Activated CD4-positive, alpha-beta T cell treated with anti-CD3 and anti-CD28 coated beads for 48 hours (primary cell): ENCODE results near the gene LEMD1.

Source experiments
- DNase-seq: peaks from one replicate; pipeline ENCODE4 v3.0.0-alpha.2; 2020

LEMD1 gene, protein sequence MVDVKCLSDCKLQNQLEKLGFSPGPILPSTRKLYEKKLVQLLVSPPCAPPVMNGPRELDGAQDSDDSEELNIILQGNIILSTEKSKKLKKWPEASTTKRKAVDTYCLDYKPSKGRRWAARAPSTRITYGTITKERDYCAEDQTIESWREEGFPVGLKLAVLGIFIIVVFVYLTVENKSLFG

DNA sequence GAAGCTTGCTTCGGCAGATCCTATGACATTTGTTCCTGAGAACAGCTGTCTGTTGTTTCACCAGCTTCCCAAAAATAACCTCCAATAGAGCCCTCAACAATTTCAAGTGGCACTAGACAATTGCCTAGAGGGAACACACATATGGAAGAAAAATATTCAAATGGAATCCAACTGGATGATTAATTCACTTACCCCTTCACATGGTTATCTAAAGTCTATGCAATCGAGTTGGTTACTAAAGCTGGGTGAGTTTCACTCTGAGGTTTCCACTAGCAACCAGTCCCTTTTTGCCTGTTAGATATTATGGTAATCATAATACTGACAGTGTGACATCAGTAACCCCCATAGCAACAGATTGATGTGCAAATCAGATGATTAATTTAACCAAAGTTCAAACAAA lies at the start of gene LEMD1:
LEMD1 (minus strand) TSS at position 259 of the 400 bp plus-strand sequence. CDS start 1,520 bp downstream, outside the sequence.
- DNase-seq = no peak

DNA sequence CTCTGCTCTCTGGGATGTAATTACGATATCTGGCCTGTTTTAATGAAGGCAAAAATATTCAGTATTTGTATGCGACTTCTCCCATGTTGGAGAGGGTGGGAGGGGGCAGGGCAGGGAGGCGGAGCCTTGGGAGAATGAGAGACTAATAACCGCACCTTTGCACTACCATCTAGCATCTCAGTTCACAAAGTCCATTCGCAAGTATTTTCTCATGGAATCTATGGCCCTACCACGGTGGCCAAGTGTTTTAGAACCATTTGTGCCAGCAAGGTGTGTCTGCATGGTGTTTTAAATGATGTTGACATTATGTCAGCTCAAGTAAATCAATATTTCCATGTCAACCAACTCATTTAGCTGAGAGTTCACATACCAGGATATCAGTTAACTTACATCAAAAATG lies 48.3 kb upstream of the LEMD1 start:
- no peak for DNase-seq

DNA sequence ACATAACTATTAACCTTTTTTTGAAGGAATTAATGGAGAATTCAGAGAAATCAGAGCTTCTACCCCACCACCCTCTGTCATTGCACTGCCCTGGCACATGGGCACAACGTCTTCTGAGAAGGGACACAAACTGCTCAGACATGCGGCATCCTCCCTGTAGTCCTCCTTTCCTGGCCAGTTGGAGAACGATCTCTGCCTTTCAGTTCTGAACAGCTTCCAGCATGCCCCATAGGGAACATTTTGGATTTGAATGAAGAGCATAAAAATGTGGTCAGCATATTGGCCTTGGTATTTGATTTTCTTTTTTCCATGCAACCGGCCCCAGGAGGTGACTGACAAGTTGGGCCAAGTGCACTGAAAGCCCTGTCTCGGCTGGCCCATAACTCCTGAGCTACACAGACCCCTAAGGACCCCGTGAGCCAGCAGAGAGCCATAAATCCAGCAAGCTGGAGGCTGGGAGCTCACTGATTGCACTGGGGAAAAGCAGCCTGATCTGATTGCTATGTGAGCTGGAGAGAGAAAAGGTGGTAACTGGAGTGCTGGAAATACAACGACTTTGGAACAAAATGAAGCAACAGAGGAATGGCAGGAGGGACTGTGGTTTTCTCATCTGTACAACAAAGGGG lies 44.9 kb upstream of the LEMD1 start:
- no peak for DNase-seq

DNA sequence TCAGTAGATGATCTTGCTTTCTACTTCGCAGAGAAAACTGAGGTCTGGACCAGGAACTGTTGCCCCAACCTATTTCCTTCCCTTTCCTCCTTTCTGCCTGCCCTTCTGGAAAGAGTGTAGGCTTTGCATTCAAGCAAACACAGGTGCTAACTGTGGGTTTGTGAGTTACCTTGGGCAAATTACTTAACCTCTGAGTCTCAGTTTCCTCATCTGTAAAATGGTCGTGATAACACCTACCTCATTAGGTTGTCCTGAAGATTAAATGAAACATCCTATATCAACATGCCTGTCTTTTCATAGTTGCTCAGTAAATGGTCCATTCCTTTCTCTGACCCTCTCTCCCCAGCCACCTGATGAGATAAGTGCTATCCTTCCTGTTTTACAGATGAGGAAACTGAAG lies 43.5 kb upstream of the LEMD1 start:
- no peak for DNase-seq

DNA sequence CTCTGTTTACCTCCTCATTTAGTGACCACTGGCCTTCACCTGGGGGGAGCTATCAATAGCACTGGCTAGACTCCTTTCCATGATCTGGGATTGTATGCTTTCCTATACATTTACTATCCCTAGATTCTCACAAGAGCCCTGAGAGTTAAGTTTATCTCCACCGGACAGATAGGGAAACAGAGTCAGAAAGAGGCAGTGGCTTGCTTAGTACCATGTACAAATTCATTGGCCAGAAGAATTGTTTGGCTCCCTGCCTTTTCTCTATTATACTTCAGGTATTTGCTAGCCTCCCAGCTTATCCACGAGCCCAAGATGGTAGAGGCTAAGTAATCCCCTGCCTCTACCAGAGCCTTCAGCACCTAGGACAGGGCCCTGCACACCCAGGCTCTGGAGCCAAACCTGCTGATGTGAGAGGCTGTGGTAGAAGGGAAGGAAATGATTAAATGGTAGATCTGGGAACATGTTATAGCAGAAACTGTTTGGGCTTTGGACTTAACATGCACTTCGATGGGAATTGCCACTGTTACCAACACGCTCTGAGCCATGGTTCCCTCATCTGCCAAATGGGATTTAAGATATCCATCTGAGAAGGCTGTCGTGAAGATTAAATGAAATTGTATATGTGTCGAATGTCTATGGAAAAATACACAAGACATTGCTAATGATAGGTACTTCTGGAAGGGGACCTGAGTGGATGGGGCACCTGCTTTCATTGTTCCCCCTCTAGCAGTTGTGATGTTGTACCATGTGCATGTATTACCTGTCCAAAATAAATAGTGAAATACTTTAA lies 37.1 kb upstream of the LEMD1 start:
- peak; percentile 57 for DNase-seq

DNA sequence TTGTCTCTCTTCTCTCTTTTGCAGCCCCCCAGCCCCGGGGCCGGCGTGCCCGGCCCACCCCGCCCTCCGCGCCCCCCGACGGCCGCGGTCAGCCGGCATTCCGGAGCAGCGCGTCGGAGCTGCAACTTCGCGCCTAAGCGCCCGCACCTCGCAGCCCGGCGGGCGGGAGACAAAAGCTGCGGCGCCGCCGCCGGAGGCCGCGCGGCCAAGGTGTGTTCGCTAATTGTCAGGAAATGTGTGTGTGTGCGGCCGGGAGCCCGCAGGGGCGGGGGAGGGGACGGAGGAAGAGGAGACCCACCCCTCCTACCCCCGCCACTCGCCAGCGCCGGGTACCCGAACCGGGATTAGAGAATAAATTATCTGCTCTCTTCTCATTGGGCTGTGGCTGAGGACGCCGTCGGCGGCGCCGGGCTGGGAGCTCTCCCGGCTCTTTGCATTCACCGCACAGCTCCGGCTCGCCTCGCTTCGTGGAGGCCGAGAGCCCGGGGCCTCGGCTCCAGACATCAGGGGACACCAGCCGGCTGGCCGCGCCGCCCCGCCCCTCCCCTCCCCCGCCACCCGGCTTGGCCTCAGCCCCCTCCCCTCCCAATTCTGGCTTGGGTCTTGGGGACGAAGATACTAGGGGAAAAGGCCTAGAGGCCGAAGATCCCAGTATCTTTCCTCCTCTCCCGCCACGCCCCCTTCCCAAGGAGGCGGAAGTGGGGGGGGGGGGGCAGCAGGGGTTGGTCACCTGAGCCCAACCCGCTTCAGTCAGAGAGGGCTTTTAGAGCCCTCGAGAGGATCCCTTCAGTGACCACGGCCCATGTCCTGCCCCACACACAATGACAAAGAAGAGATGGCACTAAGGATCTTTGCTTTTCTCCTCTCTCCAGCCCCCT lies 35.3 kb upstream of the LEMD1 start:
- peak; percentile 16 for DNase-seq

DNA sequence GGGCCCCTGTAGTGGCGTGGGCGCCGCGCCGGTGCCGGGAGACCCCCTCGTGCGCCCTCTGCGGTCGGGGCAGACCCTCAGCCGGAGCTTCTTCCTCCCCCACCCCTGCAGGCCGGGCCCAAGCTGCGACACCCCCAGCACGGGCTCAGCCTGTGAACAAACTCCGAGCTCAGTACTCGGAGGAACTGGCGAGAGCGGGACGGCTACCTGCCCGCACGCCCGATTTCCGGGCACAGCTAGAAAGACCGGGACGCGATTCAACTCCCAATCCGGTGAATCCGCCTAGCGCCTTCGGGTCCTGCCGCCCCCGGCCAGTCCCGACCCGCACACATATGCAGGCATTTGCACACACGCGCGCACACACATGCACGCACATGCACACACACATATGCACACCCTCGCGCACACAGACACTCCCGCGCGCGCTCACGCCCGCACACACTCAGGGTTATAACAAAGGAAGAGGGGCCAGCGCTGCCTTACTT lies 34.6 kb upstream of the LEMD1 start:
- DNase-seq = peak; percentile 19

DNA sequence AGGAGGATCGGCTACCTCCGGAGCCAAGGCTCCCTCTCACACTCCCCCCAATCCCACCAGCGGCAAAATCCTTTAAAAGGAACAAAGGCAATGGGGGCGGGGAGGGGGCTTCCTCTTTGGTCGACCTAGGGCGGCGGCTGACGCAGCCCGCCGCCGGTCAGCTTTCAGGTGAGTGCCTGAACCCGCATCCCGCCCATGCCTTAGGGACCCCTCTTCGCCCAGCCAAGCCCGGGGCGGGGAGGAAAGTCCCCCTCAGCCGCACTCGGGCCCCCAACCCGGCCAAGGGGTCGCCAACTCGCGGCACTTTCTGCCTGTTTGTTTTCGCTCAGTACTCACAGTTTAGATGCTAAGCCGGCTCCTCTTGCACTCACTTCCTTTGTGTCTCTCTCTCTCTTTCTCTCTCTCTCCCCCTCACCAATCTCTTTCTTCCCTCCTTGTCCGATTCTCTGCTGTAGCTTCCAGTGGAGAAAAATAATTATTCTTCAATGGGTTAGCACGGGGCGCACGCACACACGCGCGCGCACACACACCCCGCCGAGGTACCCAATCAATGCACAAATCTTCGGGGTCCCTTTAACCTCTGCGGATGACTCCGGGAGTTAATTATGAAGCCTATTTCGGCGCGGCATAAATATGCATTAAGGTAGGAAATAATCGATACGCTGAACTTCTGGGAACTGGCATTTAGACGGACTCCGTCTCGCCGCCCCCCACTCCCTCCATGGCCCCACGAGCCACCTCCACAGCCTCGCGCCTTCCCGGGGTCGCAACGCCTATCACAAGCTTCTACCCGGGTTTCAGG lies 33.9 kb upstream of the LEMD1 start, which contains the start of gene BLACAT1:
BLACAT1 (minus strand) TSS at position 465 of the 802 bp plus-strand sequence.
- no peak for DNase-seq

DNA sequence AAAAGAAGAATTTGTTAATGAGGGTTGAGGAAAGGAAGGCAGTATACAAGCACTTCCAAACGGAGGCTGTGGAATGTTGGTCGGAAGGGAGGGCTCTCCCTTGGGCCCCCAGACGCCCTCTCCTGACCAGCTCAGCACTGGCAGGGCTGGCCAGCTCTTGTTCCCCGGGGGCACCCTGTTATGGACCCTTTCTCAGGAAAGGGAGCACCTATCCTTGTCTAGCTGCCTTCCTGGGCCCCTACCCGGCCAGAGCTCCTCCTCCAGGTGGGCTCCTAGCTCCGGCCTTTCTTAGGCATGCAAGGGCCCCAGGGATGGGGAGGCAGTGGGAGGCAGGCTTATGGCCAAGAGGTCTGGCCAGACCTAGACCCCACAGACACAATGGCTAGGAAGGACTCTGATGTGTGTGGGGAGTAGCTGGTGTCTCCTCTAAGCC lies 33.1 kb upstream of the LEMD1 start:
- DNase-seq = no peak

DNA sequence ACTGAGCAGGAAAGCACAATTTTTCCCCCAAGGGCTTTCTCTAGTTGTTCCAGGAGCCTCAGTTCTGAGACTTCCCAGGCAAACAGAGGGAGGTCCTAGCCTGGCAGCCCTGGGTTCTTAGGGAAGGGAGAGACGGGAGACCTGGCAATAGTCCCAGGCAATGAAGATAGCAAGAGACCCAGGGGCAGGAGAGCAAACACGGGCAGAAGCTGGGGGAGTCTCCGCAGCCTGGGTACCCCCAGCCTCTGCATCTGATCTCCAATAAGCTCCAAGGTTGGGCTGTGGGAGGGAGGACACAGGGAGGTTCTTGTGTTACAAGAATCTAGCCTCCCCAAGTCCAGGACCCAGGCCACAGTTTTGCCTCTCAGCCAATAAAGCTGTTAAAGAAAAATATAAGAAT lies 31.6 kb upstream of the LEMD1 start:
- DNase-seq = no peak

DNA sequence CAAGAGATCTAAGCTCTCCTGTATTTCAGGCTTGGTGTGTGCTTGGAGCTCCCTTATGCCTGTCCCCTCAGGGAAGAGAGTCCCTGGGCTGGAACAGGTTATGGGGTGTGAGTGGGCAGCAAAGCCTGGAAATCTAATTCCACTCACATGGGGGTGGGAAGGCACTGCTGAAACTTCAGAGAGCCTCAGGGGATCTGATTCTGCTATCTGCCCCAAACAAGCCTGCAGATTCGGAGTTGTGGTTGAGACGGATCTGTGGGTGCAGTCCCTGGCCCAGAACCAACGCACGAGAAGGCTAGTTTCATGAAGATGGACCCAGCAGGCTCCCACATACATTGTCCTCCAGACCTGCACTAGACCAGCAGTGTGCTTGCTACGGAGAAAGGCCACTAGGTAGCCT lies 31.1 kb upstream of the LEMD1 start:
- no peak for DNase-seq

DNA sequence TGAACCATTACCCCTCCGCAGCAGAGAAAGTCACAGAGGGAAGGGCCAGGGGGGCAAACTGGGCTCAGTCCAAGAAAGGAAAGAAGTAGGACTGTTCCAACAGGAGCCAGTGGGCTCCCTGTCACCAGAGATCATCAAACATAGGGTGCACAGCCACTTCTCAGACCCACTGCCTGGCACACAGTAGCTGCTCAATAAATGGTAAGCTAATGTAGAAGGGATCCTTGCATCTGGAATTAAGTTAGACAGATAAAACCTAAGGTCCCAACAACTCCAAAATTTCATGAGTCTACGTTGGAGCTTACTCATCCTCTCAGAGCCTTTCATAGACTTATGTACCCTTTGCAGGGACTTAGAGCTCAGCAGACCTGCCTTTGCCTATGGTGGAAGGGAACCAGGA lies 30.5 kb upstream of the LEMD1 start:
- no peak for DNase-seq

DNA sequence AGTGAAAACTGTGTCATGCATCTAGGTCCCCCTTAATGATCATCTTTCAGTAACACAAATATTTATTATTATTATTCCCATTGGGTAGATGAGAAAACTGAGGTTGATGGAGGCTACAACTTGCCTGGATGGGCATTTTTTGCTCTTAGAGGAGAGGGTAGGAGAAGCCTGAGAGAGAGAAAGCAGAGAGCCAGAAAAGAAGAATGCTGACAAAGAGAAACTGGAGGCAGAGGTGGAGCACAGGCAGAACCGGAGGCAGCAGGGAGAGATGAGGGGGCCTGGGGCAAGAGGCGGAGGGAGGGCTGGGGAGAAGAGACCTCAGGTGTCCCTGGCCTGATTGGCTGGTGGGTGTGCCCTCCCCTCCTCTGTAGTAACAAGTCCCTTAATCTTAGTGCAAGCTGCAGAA lies 29.9 kb upstream of the LEMD1 start:
- DNase-seq = no peak

DNA sequence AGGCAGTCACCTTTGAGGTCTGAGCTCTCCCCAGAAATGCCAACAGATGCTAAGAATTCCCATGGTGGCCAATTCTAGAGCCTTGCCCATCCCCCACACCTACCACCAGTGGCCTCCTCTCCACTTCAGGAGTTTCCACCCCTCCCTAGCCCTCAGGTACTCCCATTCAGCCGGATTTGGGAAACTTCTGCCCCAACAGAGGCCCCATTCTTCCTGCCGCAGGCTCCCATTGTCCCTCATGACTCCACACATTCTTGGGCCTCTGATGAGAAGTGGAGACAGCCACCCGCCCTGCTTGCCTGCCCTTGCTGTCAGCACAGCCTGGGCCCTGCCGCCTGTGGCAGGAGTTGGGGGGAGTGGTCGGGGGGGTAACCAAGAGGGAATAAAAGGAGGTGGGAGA lies 29.3 kb upstream of the LEMD1 start:
- no peak for DNase-seq

DNA sequence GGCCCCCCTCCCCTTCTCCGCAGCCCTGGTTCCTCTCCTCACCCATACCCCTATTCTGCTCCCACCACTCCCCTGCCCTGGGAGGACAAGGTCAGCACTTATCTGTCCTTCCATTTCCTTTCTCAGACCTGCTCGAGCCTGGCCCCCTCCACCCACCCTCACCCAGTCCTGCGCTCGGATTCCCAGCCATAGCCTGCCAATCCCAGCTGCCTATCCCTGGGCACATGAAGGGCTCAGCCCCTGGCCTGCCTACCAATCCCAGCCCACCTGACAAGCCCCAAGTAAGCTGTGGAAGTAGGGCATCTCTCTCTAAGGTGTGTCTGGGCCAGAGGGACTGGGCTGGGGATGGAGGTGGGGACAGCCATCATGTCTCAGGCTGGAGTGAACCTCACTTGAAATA lies 28.6 kb upstream of the LEMD1 start:
- DNase-seq = no peak

DNA sequence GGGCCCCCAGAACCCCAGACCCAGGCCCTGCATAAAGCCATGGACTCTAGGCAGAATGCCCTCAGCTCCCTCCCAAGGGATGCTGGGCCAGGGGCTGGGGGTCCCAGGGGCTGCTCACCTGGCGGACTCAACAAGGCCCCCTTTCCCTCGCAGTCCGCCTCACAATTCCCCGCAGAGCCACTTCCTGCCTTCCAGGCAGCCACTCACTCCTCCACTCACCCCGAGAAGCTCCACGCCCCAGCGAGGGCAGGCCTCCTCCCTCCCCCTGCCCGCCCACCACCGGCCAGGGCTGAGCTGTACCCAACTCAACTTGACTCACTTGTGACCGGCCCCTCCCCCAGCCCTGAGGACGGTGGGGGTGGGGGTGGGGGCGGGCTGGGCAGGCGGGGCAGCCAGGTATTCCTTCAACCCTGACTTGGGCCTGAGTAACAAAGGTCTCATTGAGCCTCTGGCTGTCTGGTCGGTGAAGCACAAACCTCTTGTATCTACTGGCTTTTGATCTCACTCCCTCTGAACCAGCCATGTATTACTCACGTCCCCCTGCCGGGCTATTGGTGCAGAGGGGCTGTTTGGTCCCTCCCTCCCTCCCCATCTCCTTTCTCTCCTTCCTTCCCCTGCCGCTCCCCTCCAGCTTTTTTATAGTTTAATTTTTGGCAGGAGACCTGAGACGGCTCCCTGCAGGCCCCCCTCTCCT lies 28.0 kb upstream of the LEMD1 start:
- peak; percentile 59 for DNase-seq

DNA sequence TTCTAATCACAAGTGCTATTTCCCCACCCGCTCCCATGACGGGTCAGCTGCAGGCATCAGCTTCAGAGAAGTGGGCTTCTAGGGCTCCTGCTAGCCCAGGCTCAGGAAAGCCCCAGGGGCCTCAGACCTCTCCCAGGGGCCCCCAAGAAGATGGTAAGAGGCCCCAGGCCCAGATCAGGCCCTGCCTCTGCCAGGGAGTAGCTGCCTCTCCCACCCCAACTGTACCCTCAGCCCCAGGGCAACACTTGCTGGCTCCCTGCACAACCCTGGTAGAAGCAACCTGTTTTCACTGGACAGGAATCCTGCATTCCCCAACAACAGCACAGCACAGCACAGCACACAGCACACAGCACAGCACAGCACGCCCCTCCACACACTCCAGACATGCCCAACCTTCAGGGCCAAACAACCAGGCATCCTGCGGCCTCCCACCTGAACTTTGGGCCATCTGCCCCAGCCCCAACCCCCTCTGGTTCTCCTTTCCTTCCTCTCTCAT lies 27.4 kb upstream of the LEMD1 start:
- DNase-seq = no peak

DNA sequence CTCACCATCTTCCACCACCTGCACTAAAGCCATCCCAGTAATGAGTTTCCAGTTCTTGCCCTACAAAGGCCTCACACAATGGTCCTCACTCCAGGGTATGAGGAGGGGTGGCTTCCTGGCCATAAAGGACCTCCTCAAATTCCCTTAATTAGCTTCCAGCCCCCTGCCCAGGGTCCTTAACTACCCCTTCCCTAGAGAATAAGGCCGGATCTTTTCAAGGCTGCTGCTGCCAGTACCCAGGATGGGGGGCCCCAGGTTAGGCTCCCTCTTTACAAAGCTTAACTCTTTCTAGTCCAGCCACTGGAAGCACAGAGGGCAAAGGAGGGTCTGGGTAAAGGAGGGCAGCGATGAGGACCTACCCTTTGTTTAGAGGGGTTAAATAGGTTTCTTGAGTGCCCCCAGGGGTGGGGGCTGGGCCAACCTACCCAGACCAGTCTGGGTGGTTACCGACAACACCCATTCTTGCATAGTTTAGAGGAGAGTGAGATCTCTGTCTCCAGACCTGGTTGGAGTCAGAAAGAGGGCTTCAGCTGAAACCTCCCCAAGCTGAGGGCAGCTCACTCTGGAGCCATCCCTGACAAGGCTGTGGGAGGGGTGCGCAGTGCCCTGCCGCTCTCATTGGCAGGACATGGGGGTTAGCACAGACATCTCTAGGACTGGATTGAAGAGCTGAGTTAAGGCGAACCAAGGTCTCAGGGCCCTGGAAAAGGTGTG lies 26.8 kb upstream of the LEMD1 start:
- DNase-seq = no peak

DNA sequence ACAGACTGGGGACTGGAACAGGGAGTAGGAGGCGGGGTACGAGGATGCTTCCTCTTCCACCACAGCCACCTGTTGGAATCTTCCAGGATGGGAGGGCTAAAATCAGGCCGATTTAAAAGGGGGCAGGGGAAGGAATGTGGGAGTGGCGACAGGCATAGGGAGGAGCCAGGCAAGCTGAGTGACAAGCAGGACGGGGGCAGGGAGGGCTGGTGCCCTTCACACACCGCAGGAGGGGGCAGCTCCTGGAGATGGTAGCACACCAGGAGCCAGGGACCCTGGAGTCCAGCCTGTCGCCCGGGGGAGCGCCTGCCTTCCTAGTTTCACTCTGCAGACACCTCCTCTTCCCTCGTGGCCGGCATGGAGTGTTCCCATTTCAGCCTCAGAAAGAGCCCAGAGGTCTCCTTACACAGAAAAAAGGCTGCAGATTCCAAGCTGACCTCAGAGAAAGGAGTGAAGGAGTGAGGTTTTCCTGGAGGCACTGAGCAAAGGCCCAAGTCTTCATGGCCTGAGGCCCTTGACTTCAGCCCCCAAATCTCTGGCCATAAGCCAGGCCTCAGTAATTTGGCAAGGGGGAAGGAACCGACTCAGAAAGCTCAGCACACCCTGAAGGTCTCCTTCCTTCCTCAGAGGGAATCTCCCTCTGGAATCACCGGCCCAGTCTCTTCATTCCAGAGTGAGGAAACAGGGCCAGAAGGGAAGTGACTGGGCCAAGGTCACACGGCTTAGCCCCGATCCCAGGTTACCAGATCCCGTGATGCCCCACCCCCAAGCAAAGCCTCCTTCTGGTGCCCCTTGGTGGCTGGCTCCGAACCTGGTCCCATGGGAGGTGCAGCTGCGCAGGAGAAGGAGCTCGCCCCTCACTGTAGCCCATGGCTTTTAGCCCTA lies 25.8 kb upstream of the LEMD1 start:
- DNase-seq = no peak
